Uterus (tissue), 2 donors: ENCODE results near the gene LYPD6B.

Experiments
- POLR2A ChIP-seq, 2 donors: fragments of 450-650 bp; IDR thresholded peaks; one replicate each; pipeline ENCODE4 v1.6.1; 2016; ENCODE audit warnings: antibody characterized with exemption in 2 of 2, mild to moderate bottlenecking in 1 of 2, moderate library complexity in 1 of 2
- TF ChIP-seq, protein P1 (sequence below), 4 experiments: fragments of 200-600 bp in 2 of 4; fragments of 450-650 bp in 2 of 4; sonication (generic) in 2 of 4; IDR thresholded peaks; one replicate each; pipeline ENCODE4 v1.5.1; 2016 to 2019; ENCODE audit warnings: antibody characterized with exemption in 4 of 4, mild to moderate bottlenecking in 2 of 4, moderate library complexity in 1 of 4

- TF ChIP-seq POLR2A (IDR thresholded peaks at IDR 0.05): no peak
- TF ChIP-seq, protein P1, sequence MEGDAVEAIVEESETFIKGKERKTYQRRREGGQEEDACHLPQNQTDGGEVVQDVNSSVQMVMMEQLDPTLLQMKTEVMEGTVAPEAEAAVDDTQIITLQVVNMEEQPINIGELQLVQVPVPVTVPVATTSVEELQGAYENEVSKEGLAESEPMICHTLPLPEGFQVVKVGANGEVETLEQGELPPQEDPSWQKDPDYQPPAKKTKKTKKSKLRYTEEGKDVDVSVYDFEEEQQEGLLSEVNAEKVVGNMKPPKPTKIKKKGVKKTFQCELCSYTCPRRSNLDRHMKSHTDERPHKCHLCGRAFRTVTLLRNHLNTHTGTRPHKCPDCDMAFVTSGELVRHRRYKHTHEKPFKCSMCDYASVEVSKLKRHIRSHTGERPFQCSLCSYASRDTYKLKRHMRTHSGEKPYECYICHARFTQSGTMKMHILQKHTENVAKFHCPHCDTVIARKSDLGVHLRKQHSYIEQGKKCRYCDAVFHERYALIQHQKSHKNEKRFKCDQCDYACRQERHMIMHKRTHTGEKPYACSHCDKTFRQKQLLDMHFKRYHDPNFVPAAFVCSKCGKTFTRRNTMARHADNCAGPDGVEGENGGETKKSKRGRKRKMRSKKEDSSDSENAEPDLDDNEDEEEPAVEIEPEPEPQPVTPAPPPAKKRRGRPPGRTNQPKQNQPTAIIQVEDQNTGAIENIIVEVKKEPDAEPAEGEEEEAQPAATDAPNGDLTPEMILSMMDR (IDR thresholded peaks at IDR 0.05): no peak
Measured at GRCh38 chr2:148993351-148993750, 45.1 kb upstream of the LYPD6B start.
